Measurements from ENCODE around the gene GRM4. TPM values are rescaled to one million over a fixed set of nuclear protein-coding genes. Genes with fewer than 3 reads are reported as not detected.

Gene GRM4
- total RNA-seq, 4 donors from 2014 or later: not detected

GRCh38 chr6:33992191-33992590, 153.7 kb downstream of the GRM4 start:
- H3K36me3 ChIP-seq: no peaks in the 10 kb centered on the region
- peaks cover 0 to 2% (median 0%) of the 10 kb centered on the region in 3 donors for H3K9me3 ChIP-seq
- intact Hi-C loops (cut with DNase I): no loop called here
- WGBS, 2 donors: 84 to 92% methylated on average over 9 to 10 of the region's 13 CpGs
- H3K27me3 ChIP-seq: peaks cover 0 to 41% (median 0%) of the 10 kb centered on the region in 4 donors
- H3K27ac ChIP-seq: no peak overlapping the region
- DNase-seq: no peak
- TF ChIP-seq CTCF (IDR thresholded peaks at IDR 0.05) (no peak), POLR2A (IDR thresholded peaks at IDR 0.05) (no peak)
- no peaks in the 10 kb centered on the region for H3K4me1 ChIP-seq
- H3K4me3 ChIP-seq: no peak overlapping the region

GRCh38 chr6:33991610-33992009, 154.3 kb downstream of the GRM4 start:
- Histone ChIP-seq H3K27ac (no peak overlapping the region), H3K36me3 (no peaks in the 10 kb centered on the region), H3K9me3 (no peaks in the 10 kb centered on the region), H3K4me1 (no peaks in the 10 kb centered on the region), H3K4me3 (no peak overlapping the region), H3K27me3 (peaks cover 0 to 41% (median 0%) of the 10 kb centered on the region in 4 donors)
- TF ChIP-seq POLR2A (IDR thresholded peaks at IDR 0.05) (no peak), CTCF (IDR thresholded peaks at IDR 0.05) (no peak)
- DNase-seq: no peak
- WGBS, 2 donors: 98% methylated on average over 4 of the region's 4 CpGs
- intact Hi-C loops (cut with DNase I): no loop called here

GRCh38 chr6:33990061-33990541, 155.8 kb downstream of the GRM4 start:
- WGBS, 2 donors: 63 to 66% methylated on average over 3 to 4 of the region's 5 CpGs
- H3K36me3 ChIP-seq: no peaks in the 10 kb centered on the region
- TF ChIP-seq CTCF (IDR thresholded peaks at IDR 0.05) (no peak), POLR2A (IDR thresholded peaks at IDR 0.05) (no peak)
- H3K4me1 ChIP-seq: no peaks in the 10 kb centered on the region
- intact Hi-C loops (cut with DNase I): no loop called here
- DNase-seq: no peak
- peaks cover 0 to 35% (median 0%) of the 10 kb centered on the region in 4 donors for H3K27me3 ChIP-seq
- H3K9me3 ChIP-seq: no peaks in the 10 kb centered on the region
- H3K27ac ChIP-seq: no peak overlapping the region
- no peak overlapping the region for H3K4me3 ChIP-seq

- no peak for DNase-seq
- Histone ChIP-seq H3K4me3 (no peak overlapping the region), H3K4me1 (no peaks in the 10 kb centered on the region), H3K27me3 (peaks cover 0 to 33% (median 0%) of the 10 kb centered on the region in 4 donors), H3K27ac (no peak overlapping the region), H3K9me3 (no peaks in the 10 kb centered on the region), H3K36me3 (no peaks in the 10 kb centered on the region)
- TF ChIP-seq CTCF (IDR thresholded peaks at IDR 0.05) (no peak), POLR2A (IDR thresholded peaks at IDR 0.05) (no peak)
- whole genome bisulfite sequencing, 2 donors: 74 to 78% methylated on average over 6 to 11 of the region's 13 CpGs
- intact Hi-C loops (cut with DNase I): no loop called here
These were observed 156.7 kb downstream of the GRM4 start for GRCh38 chr6:33989016-33989854.
